Measurements from ENCODE around the gene CSK.

DNA sequence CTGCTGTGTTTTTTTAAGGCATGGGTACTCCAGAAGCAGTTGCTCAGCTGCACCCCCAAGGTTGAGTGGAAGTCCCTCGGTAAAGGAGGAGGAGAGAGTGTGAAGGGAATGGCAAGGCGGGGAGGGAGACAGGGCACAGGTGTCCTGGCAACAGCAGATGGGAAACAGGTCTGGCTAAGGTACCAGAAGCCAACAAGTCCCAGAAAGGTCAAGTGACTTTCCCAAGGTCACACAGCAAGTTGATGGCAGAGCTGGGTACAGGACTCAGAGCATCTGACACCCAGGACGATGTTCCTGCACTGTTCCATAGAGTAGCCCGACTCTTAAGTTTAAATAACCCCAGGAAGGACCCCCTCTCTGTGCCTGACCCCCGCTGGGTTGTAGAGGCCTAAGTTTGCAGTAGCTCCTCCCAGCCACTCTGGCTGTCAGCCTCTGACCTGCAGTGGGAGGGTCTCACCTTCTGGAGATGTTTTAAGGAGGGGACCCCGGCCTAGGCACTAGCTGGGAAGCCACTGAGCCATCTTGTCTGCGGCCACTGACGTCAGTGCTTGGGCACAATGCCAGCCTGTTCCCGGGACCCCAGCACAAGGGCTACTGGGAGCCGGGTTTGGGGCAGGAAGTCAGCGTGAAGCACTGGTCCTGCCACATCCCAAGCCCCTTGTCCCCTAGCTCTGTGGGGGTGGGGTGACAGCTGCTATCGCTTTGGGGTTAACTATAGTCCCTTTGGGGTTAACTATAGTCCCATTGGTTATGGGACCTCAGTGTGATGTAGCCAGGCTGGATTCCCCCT, 10.5 kb downstream of the CSK start:
- TF ChIP-seq POLR2A (IDR thresholded peaks at IDR 0.05) (no peak), CTCF (IDR thresholded peaks at IDR 0.05) (no peak)

All from esophagus squamous epithelium (tissue), 4 donors.